ENCODE measurements around the gene TBC1D9.

DNA sequence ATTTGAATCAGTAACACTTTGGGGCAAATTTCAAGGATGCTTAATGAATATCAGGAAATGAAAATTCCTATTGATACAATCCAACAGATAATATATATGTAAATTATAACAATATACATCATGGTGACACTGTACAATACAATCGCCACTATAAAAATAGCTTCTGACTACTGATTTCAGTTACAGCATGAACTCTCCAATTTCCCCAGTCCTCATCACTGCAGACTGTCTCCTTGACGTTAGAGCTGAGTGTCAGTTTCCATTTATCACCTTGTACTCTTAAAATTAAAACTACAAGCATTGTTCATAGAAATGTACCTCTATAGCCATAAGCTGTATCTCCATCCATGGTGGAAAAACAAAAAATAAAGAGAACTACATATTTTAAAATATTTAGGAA lies 23.4 kb downstream of the TBC1D9 start:
- TF ChIP-seq, protein P1, sequence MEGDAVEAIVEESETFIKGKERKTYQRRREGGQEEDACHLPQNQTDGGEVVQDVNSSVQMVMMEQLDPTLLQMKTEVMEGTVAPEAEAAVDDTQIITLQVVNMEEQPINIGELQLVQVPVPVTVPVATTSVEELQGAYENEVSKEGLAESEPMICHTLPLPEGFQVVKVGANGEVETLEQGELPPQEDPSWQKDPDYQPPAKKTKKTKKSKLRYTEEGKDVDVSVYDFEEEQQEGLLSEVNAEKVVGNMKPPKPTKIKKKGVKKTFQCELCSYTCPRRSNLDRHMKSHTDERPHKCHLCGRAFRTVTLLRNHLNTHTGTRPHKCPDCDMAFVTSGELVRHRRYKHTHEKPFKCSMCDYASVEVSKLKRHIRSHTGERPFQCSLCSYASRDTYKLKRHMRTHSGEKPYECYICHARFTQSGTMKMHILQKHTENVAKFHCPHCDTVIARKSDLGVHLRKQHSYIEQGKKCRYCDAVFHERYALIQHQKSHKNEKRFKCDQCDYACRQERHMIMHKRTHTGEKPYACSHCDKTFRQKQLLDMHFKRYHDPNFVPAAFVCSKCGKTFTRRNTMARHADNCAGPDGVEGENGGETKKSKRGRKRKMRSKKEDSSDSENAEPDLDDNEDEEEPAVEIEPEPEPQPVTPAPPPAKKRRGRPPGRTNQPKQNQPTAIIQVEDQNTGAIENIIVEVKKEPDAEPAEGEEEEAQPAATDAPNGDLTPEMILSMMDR (IDR thresholded peaks at IDR 0.05) = no peak
- no peak for TF ChIP-seq POLR2A (IDR thresholded peaks at IDR 0.05)
